AG04449 (cell line): ENCODE results near the gene NGEF.

Source experiments
- CTCF ChIA-PET: fragments of 350-600 bp; formaldehyde crosslinking; extraction: SDS; loops from one replicate; lab custom pipeline; 2021; ENCODE audit warnings: antibody characterized with exemption; lab: Yijun Ruan, JAX
- POLR2A ChIA-PET: fragments of 400-600, 350-600 bp; formaldehyde crosslinking; extraction: SDS; loops from one replicate; lab custom pipeline; 2020; ENCODE audit warnings: antibody characterized with exemption, inconsistent platforms; lab: Yijun Ruan, JAX
- DNase-seq: peaks from one replicate; pipeline ENCODE4 v3.0.0-alpha.2; 2010; ENCODE audit warnings: low read depth, low spot score
- H3K4me3 ChIP-seq: 2 replicates; pipeline ENCODE4 v1.5.1; 2011; ENCODE audit warnings: low read depth, mild to moderate bottlenecking, control low read depth, low read length
- TF ChIP-seq, protein P1 (sequence below): IDR thresholded peaks from one replicate; pipeline ENCODE4 v1.5.1; 2011; ENCODE audit warnings: mild to moderate bottlenecking, moderate library complexity, low read length, control low read depth, inconsistent platforms; ENCODE audit not compliant: insufficient read depth; ENCODE audit errors: missing control alignments

NGEF gene

DNA sequence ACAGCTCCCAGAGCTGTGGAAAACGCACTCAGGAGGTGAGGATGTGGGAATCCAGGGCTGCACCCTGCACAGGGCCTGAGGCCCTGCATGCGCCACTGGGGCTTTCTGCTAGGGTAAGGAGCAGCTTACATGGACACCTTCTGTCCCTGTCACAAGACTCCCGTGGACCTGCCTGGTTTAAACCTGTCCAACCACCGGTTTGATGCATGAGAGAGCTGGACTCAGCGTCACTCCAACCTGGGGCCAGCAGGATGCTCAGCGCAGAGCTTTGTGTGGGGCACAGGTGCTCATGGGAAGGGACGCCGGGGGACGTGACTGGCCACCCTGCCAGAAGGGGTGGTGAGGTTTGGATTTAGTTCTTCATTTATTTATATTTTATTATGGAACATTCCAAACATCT lies 118.8 kb downstream of the NGEF start:
- CTCF ChIA-PET = no interaction called here
- no peak overlapping the region for H3K4me3 ChIP-seq
- POLR2A ChIA-PET = no interaction called here
- DNase-seq = no peak
- TF ChIP-seq, protein P1, sequence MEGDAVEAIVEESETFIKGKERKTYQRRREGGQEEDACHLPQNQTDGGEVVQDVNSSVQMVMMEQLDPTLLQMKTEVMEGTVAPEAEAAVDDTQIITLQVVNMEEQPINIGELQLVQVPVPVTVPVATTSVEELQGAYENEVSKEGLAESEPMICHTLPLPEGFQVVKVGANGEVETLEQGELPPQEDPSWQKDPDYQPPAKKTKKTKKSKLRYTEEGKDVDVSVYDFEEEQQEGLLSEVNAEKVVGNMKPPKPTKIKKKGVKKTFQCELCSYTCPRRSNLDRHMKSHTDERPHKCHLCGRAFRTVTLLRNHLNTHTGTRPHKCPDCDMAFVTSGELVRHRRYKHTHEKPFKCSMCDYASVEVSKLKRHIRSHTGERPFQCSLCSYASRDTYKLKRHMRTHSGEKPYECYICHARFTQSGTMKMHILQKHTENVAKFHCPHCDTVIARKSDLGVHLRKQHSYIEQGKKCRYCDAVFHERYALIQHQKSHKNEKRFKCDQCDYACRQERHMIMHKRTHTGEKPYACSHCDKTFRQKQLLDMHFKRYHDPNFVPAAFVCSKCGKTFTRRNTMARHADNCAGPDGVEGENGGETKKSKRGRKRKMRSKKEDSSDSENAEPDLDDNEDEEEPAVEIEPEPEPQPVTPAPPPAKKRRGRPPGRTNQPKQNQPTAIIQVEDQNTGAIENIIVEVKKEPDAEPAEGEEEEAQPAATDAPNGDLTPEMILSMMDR = no peak

GRCh38 chr2:232893834-232894233 lies 119.2 kb downstream of the NGEF start:
- POLR2A ChIA-PET = no interaction called here
- CTCF ChIA-PET = no interaction called here
- no peak for DNase-seq
- TF ChIP-seq, protein P1 = no peak
- no peak overlapping the region for H3K4me3 ChIP-seq

GRCh38 chr2:232892843-232893242 lies 120.2 kb downstream of the NGEF start:
- TF ChIP-seq, protein P1 = no peak

DNA sequence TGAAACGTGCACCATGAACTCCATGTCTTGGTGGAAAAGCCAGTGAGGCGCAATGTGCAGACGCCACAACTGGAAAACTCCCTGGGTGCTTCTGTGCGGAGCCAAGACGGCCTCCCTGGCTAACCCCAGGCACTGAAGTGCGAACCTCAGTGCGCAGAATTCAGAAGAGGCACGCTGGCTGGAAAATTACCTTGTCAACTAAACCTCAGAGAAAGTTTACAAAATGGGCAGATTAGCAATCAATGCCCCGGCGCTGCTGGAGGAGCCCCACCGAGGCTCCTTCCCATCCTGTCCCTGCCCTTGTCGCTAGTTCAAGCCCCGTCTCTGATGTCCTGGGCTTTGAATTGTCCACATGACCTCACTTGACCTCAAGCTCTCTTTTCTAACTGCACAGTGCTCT lies 120.8 kb downstream of the NGEF start:
- TF ChIP-seq, protein P1 = no peak
- ChIA-PET CTCF (no interaction called here), POLR2A (no interaction called here)
- no peak for DNase-seq
- no peak overlapping the region for H3K4me3 ChIP-seq

More at GRCh38 chr2:232892843-232893242, 120.2 kb downstream of the NGEF start:
- DNase-seq = no peak
- CTCF ChIA-PET = no interaction called here
- POLR2A ChIA-PET = no interaction called here
- no peak overlapping the region for H3K4me3 ChIP-seq

DNA sequence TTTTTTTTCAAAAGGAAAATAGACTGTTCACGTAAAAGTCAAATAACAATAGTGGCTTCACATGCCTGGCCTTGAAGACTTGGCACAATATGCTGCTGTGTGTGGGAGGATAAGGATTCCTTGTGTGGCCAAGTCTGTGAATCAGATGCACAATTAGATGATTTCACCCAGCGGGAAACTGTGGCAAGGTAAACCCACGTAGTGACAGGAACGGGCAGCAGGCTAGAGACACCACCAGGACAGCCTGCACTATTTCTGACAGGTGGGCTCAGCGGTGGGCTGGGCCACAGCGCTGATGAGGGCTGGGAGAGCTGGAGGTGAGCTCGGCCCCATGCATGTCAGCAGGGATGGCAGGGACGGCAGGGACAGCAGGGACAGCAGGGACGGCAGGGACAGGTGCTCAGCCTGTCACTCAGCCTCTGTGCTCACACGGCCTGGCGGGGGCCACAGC lies 121.4 kb downstream of the NGEF start:
- CTCF ChIA-PET = interaction anchor here (1.7 kb wide), 1 partner anchor 162 kb away, joined by 9 read pairs; no protein-coding TSS in a partner anchor

DNA sequence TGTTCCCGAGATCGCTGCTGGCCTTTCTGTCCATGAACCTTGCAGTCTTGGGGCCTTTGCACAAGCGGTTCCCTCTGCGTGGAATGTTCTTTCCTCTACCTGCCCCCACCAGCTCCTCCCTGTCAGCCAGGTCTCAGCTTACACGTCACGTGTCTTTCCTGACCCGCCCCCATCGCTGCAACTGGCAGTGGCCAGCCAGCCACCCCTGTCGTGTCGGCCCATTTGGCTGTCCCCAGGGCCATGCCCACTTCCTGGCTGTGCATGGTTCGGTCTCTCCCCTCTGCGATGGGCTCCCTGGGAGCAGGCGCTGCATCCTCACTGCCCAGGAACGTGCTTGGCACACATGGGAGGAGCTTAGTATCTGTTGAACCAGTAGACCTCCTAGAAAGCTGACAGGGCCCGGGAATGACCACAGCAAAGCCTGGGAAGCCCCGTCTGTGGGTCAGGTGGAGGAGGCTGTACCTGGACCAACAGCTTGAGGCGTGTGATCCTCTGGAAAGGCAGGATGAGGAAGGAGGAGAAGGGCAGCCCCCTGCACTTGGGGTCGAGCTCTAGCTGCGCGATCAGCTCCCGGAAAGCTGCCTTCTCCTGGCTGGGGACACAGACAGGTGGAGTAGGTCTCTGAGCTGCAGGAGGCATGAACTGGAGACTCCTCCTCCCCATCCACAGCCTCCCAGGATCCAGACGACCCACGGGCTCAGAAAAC lies 122.0 kb downstream of the NGEF start:
- ChIA-PET CTCF (interaction anchor here (1.7 kb wide), 1 partner anchor 163 kb away, joined by 9 read pairs; no protein-coding TSS in a partner anchor), POLR2A (no interaction called here)
- no peak for DNase-seq
- TF ChIP-seq, protein P1 = no peak
- H3K4me3 ChIP-seq = no peak overlapping the region

More for the DNA sequence above, 121.4 kb downstream of the NGEF start:
- no peak overlapping the region for H3K4me3 ChIP-seq
- DNase-seq = no peak
- POLR2A ChIA-PET = no interaction called here
- TF ChIP-seq, protein P1 = no peak
